OCI-LY1 (cell line): Measurements from ENCODE around the gene PCDHGA10.
"Not testable (repeated sequence)": the region's sequence is repeated elsewhere in the genome, so short reads cannot be mapped to it uniquely, and the experiment has no call there.

Experiments
- H2AFZ ChIP-seq: fragments of 200-600 bp; sonication (generic), shearing (Covaris generic); 2 replicates; pipeline ENCODE4 v1.6.0; 2014; ENCODE audit warnings: antibody characterized with exemption, mild to moderate bottlenecking, low read length
- H3F3A ChIP-seq: fragments of 200-600 bp; sonication (generic), shearing (Covaris generic); 2 replicates; pipeline ENCODE4 v1.6.0; 2014; ENCODE audit warnings: mild to moderate bottlenecking, antibody characterized with exemption, low read length, moderate library complexity; ENCODE audit not compliant: insufficient read depth
- H3K27ac ChIP-seq: fragments of 200-600 bp; sonication (generic); 2 replicates; pipeline ENCODE4 v1.5.1; 2014; ENCODE audit warnings: low read length, mixed run types, mild to moderate bottlenecking, low read depth; ENCODE audit not compliant: poor library complexity, severe bottlenecking
- H3K27me3 ChIP-seq: fragments of 200-600 bp; sonication (generic); 2 replicates; pipeline ENCODE4 v1.6.0; 2014; ENCODE audit warnings: antibody characterized with exemption, mild to moderate bottlenecking, low read length, moderate library complexity; ENCODE audit not compliant: insufficient read depth
- H3K36me3 ChIP-seq: fragments of 200-600 bp; sonication (generic); 2 replicates; pipeline ENCODE4 v1.6.1; 2014; ENCODE audit warnings: mild to moderate bottlenecking, antibody characterized with exemption, low read length, moderate library complexity, mixed read lengths; ENCODE audit not compliant: insufficient read depth
- H3K4me1 ChIP-seq: fragments of 200-600 bp; sonication (generic); 2 replicates; pipeline ENCODE4 v1.5.1; 2014; ENCODE audit warnings: mild to moderate bottlenecking, low read length, moderate library complexity; ENCODE audit not compliant: insufficient read depth, severe bottlenecking
- H3K4me2 ChIP-seq: fragments of 200-600 bp; sonication (generic), shearing (Covaris generic); 2 replicates; pipeline ENCODE4 v1.6.1; 2014; ENCODE audit warnings: low read length
- H3K4me3 ChIP-seq: fragments of 200-600 bp; sonication (generic); 2 replicates; pipeline ENCODE4 v1.5.1; 2014; ENCODE audit warnings: low read length, low read depth, mild to moderate bottlenecking, mixed read lengths; ENCODE audit not compliant: poor library complexity, severe bottlenecking
- H3K79me2 ChIP-seq: fragments of 200-600 bp; shearing (Covaris generic); 2 replicates; pipeline ENCODE4 v1.6.1; 2016; ENCODE audit warnings: mixed run types, low read length, mixed read lengths; ENCODE audit not compliant: insufficient read depth
- H3K9ac ChIP-seq: fragments of 200-600 bp; sonication (generic), shearing (Covaris generic); 2 replicates; pipeline ENCODE4 v1.6.1; 2014; ENCODE audit warnings: mild to moderate bottlenecking, low read length, mixed read lengths
- H3K9me2 ChIP-seq: fragments of 200-600 bp; sonication (generic), shearing (Covaris generic); 2 replicates; pipeline ENCODE4 v1.6.1; 2014; ENCODE audit warnings: low read depth, mild to moderate bottlenecking, low read length, mixed read lengths
- H3K9me3 ChIP-seq: fragments of 200-600 bp; shearing (Covaris generic); 2 replicates; pipeline ENCODE4 v1.6.1; 2014; ENCODE audit warnings: low read length, mixed read lengths
- H4K20me1 ChIP-seq: fragments of 200-600 bp; sonication (generic), shearing (Covaris generic); 2 replicates; pipeline ENCODE4 v1.6.0; 2016; ENCODE audit warnings: mild to moderate bottlenecking, low read length; ENCODE audit not compliant: insufficient read depth
- CTCF ChIP-seq: fragments of 200-600 bp; sonication (generic), shearing (Covaris generic); IDR thresholded peaks from 2 replicates; pipeline ENCODE4 v1.5.1; 2017; ENCODE audit warnings: mild to moderate bottlenecking, antibody characterized with exemption, low read length, moderate library complexity, mixed read lengths
- EZH2 ChIP-seq: fragments of 200-600 bp; sonication (generic), shearing (Covaris generic); IDR thresholded peaks from 2 replicates; pipeline ENCODE4 v1.8.0; 2017; ENCODE audit warnings: borderline replicate concordance, mixed run types, mild to moderate bottlenecking, antibody characterized with exemption, low read length, moderate library complexity, mixed read lengths

PCDHGA10 gene

GRCh38 chr5:141393267-141393666, 19.5 kb upstream of the PCDHGA10 start:
- H3K36me3 ChIP-seq: no peaks in the 10 kb centered on the region
- peaks cover 6% of the 10 kb centered on the region; the same call in 1 of the 2 replicates for H3K9me3 ChIP-seq
- H3K4me3 ChIP-seq: no peak overlapping the region
- no peaks in the 10 kb centered on the region for H3F3A ChIP-seq
- H3K9ac ChIP-seq: no peak overlapping the region
- no peaks in the 10 kb centered on the region for H3K79me2 ChIP-seq
- H3K27ac ChIP-seq: no peak overlapping the region
- H3K4me1 ChIP-seq: no peaks in the 10 kb centered on the region
- no peaks in the 10 kb centered on the region for H3K9me2 ChIP-seq
- no peaks in the 10 kb centered on the region for H4K20me1 ChIP-seq
- no peak overlapping the region for H2AFZ ChIP-seq
- no peak overlapping the region for H3K4me2 ChIP-seq
- H3K27me3 ChIP-seq: no peaks in the 10 kb centered on the region
- TF ChIP-seq EZH2 (no peak), CTCF (no peak)

- not testable (repeated sequence) for H4K20me1 ChIP-seq, H3K9me2 ChIP-seq, H3K9ac ChIP-seq, H3K36me3 ChIP-seq, H3F3A ChIP-seq, H3K4me3 ChIP-seq, H3K9me3 ChIP-seq, H3K4me1 ChIP-seq, H3K27ac ChIP-seq, H2AFZ ChIP-seq, H3K4me2 ChIP-seq, H3K27me3 ChIP-seq, H3K79me2 ChIP-seq
These were observed 18.2 kb upstream of the PCDHGA10 start for GRCh38 chr5:141394401-141395187.

GRCh38 chr5:141397756-141398551, 14.8 kb upstream of the PCDHGA10 start, which contains the start of gene PCDHGB5:
TSS of gene PCDHGB5 (plus strand) at chr5:141397947. CDS start at chr5:141398128, 181 bp downstream.
- H3K9me3 ChIP-seq, H3K4me2 ChIP-seq, H3K4me3 ChIP-seq, H3K9ac ChIP-seq, H3K9me2 ChIP-seq, H4K20me1 ChIP-seq, H3K36me3 ChIP-seq, H3K27me3 ChIP-seq, H3K27ac ChIP-seq, H3K79me2 ChIP-seq, H3K4me1 ChIP-seq, H3F3A ChIP-seq, H2AFZ ChIP-seq: not testable (repeated sequence)

- H3K27ac ChIP-seq: no peak overlapping the region
- no peaks in the 10 kb centered on the region for H3K4me1 ChIP-seq
- H3K4me3 ChIP-seq: no peak overlapping the region
- TF ChIP-seq EZH2 (no peak), CTCF (no peak)
- H3K9me3 ChIP-seq: peaks cover 5% of the 10 kb centered on the region; the same call in 1 of the 2 replicates
- H3K36me3 ChIP-seq: no peaks in the 10 kb centered on the region
- no peaks in the 10 kb centered on the region for H4K20me1 ChIP-seq
- H3K4me2 ChIP-seq: no peak overlapping the region
- H3K27me3 ChIP-seq: no peaks in the 10 kb centered on the region
- no peaks in the 10 kb centered on the region for H3K9me2 ChIP-seq
- H3F3A ChIP-seq: no peaks in the 10 kb centered on the region
- no peak overlapping the region for H3K9ac ChIP-seq
- no peaks in the 10 kb centered on the region for H3K79me2 ChIP-seq
- no peak overlapping the region for H2AFZ ChIP-seq
These were observed 14.2 kb upstream of the PCDHGA10 start for GRCh38 chr5:141398608-141399007.
